ENCODE results near the gene DAB2IP.

DAB2IP gene

DNA sequence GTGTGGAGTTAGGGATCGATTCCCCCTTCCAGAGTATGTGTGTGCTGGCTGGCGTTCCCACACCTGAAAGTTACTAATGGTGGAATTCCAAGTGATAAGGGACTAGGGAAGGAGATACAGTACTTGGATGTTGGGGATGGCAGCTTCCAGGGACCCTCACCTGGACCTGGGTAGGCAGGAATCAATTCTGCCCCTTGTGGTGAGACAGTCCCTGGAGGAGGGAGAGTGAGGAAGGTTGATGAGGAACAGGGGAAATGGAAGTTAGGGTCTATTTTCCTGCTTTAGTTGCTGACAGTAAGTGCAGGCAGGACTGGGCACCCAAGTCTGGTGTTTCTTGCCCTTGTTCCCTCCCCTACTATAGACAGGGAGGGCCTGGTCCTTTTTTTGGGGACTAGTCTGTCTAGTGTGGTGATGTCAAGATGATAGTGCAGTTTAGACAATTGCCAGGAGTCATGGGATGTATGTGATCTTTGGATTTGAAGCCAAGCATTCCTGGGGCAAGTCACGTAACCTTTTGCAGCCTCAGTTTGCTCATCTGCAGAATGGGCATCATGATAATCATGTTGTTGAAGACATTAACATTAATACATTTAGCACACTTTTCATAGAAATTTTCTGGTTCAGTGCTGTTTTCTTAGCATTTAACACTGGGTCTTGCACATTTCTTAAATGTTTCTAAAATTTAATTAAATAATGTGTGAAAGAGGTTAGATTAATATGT is 51.7 kb downstream of the DAB2IP start:
- DNase-seq (ENCODE audit: low spot score): no peak

DNA sequence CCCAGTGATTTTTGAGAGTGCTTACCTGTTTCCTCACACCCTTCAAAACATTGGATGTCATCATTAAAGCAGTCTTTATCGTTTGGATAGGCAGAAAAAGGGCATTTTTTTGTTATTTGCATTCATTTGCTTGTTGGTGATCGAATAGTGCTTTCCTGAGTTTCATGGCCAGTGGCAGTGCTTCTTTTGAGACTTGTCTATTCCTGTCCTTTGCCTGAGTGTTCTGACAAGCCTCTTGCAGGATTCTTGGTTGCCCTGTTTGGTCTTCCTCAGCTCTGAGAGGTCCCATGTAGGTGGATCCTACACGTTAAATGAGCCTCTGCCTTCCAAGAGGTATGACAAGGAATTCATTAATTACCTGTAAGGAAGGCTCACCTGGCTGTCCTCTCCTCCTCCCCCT is 52.8 kb downstream of the DAB2IP start:
- no peak for DNase-seq (ENCODE audit: low spot score)

DNA sequence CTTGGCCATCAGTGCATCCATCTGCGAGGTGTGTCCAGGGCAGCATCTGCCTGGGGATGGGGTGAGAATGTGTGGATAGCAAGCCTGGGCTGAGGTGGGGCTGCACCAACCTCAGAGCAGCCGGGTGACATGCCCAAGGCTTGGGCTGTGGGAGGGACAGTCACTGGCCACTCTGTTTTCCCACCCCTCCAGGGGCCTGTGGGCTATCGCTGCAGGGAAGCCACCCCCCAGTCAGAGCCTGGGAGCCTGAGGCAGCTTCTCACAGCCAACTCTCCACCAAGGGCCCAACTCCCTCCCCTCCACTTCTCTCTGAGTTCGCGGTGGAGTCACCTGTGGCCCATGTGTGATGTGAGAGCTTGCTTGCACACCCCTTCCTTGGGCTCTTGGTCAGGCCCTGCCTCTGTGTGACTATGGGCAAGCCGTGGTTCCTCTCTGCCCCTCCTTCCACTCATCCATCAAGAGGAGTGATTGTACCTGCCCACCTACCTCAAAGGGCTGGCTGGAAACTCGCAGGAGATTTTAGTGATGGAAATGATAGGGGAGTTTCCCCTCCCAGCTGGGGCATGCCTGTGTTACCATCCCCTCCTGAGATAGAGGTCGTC is 54.8 kb downstream of the DAB2IP start:
- DNase-seq (ENCODE audit: low spot score): no peak

DNA sequence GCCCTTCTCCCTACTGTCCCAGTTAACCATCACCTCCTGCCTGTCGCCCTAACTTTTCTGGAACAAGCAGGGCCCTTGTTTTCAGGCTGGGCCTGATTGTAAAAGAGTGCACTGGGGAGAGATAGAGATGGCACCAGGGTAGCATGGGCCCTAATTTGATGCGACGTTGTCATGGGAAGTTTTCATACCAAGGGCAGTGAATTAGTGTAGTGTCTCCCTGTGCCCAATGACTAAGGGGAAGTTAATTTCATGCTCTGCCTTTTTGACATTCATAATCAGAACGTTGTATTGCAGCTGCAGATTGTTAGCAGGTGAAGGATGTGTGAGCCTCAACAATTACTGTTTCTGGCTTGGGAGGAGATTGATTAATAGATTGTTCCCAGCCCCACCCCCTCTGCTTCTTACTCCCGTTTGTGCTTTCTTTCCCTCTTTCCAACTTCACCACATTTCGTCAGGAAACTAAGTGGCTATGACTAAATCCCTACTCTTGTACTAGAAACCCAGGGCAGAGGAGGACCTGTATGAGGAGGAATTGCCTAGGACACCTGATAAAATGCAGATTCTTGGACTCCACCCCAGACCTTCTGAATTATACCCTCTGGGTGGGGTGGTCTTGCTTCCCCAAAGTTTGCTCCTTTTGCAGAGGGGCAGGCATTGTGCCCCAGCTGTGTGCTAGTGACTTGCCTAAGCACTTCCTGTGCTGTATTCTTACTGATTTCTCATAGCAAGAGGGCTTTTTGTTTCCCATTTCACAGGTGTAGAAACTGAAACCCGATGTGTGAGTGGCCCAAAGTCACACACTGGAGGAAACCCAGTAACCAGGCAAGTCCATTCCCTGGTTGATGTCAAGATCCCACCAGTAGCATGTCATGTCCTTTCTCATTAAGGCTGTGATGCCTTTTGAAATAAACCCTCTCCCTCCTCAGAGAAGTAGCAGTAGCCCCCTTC is 56.3 kb downstream of the DAB2IP start:
- DNase-seq (ENCODE audit: low spot score): no peak

DNA sequence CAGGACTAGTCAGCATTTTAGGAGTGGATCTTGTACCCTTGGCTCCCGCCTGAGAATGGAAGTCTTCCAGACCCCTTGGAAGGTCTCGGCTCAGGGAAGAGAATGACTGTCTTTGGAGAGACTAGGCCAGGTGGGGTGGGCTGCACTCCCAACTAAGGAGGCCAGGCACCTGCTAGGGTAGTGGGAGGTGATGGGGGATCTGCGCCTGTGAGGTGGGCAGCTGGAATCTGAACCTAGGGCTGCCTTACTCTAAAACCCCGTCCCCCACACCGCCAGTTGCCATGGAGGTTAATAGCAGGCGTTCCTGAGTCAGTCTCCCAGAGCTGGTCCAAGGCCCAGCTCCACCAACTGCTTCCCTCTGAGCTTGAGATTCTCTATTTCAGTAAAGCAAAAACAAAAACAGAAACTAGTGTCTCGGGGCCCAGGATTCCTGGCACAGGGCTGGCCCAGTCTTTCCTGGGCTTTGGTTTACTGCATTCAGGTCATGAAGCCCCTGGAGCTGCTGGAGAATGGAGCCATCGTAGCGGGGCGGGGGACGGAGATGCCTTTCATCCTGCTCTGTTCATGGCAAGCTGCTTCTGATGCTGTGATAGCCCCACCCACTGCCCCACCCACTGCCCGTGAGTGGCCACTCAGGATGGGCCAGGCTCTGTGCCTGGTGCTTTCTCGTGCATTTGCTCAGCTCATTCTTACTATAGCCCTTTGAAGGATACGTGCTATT is 57.5 kb downstream of the DAB2IP start:
- DNase-seq (ENCODE audit: low spot score): no peak

DNA sequence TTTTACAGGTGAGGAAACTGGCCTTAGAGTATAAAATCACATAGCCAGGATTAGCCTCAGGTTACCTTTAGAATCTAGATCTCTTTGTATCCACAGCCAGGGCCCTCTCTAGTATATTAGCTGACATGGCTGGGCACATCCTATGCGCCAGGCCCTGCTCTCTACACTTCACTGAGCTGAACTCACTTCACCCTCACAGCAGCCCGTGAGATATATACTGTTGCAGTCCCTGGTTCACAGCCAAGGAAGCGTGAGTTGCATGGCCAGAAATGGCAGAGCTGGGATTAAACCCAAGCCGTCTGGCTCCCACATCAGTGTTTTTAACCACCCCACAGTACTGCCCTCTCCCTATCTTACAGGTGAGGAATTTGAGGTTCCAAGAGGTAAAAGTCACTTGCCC is 58.4 kb downstream of the DAB2IP start:
- no peak for DNase-seq (ENCODE audit: low spot score)

DNA sequence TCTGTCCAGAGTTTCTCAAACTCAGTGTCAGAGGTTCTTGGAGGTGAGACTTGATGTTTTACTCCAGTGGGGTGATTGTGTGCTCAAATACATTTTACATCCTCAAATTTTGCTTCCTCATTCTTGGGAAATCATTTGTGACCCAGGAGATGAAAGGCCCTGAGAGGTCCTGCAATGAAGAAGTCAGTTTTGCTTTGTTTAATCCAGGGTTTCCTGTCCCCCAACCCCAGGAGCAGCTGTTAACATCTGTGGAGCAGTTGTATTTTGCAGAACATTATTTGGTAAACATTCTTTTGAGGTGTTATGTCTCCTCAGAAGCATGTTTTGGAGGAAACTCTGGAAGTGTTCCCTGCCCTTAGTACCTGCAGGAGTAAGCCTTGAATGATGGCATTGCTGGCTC is 59.8 kb downstream of the DAB2IP start:
- DNase-seq (ENCODE audit: low spot score): no peak

DNA sequence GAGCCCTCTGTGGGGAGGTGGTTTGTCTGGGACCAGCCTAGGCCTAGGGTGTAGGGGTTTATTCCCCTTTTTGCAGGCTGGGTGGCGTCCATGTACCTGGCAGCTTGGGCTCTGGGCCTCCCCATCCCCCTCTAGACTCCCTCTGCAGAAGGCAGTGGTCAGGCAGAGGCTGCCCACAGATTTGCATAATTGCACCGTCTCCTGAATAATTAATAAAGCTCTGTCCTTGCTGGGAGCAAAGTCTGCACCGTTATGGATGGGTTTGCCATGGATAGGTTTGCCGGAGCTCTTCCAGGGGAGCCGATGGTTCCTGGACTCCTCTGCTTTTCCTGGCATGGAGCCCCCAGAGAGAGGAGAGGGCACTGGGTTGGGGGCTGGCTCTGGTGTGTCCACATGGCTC is 60.4 kb downstream of the DAB2IP start:
- no peak for DNase-seq (ENCODE audit: low spot score)

DNA sequence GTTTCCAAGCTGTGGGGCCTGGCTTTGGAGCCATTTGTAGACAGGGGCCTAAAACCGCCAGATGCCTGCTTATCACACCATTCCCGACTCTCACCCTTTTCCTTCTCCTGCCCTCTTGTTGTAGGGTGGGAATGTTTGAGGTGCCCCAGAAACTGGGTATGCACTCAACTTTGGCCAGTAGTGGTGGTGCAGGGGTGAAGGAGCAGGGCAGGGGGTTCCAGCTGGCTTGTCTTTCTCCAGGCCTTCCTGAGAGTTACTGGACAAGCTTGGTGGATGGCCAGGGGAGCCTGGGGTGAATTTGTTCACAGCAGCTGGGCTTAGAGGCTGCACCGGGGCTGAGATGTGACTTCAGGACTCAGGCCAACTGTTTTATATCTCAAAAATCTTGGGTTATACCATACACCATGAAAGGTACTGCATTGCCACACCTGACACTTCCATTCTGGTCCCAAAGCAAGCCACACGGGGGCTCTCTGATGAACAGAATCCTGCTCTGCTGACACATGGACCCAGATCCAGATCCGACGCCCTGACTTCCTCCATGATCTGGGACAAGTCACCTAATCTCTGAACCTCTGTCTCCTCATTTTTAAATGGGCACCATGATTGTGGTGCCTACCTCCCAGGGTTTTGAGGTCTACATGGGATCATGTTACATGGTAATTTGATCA is 62.1 kb downstream of the DAB2IP start:
- no peak for DNase-seq (ENCODE audit: low spot score)

DNA sequence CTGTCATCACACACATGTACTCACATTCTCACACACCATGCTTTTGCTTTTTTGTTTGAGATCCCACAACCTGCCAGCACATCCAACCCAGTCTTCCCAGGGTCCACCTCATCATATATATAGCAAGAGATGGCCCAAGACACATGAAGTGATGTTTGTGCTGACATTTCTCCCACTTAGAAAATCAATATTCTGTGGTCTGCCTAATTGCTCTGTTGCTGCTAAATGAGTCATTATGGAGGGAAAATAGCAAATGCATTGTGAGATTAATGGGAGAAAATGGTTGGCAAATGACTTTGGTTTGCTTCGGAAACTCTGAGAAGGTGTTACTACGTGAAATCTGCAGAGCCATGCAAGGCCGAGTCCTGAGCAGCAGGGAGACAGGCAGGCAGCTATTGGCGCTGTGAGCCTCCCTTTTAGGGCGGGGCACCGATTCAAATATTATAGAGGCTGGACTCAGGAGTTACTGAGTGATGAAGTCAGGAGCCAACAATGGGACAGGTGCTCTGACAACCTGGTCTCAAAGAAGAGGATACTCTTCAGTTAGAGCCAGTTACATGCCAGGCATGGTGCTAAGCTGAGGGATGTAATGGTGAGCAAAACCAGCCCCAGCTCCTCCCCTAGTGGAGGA is 62.8 kb downstream of the DAB2IP start:
- DNase-seq (ENCODE audit: low spot score): no peak

DNA sequence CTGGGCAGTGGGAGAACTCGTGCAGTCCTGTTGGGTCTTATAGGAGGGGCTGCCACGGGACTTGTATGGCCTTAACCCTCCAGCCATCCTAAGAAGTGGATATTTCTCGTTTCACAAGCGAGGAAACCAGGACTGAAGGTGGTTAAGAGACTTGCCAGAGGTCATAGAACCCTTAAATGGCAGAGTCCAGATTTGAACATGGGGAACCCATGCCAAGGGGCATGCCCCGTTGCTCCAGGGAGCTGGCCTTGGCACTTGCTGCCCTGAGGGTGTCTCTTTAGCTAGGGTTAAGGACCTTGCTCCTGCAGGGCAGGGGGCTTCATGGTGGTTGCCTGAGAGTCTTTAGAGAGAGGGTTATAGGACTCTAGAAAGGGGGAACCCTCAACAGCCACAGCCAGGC is 63.4 kb downstream of the DAB2IP start:
- DNase-seq (ENCODE audit: low spot score): no peak

DNA sequence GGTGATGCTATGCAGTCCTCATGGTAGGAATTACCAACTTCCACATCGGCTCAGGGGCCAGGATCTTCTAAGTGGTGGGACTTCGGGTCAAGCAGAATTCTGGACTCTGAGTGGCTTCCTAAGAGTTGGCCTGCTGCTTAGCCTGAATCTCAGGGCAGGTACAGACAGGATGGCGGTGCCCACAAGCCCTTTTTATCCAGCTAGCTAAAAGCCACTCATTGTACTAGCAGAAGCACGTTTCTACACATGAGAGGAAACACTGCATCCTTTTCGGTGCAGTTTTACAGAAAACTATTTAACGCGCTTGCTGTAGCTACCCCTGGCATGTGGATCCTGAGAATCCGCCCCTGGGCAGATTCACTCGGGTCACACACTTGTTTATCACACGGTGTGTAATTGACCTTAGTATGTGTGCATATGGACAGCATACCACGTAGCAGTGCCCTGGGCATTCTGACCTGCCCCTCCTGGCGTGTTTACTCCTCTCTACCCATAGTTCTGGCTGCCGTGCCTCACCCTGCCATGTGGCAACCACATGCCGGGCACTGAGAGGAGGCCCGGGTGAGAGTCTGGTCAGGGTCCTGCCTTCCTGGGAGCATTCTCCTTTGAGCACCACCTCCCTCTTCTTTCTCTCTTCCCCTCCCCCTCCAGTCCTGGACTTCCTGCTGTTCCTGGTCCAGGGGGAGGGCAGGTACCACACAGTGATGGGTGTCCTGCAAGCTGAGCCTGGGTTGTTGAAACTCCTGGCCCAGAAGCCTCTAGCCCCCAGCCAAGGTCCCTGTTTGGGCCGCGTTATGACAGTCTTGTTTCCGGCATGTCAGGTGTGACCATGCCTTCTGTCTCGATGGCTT is 65.9 kb downstream of the DAB2IP start:
- DNase-seq (ENCODE audit: low spot score): no peak

DNA sequence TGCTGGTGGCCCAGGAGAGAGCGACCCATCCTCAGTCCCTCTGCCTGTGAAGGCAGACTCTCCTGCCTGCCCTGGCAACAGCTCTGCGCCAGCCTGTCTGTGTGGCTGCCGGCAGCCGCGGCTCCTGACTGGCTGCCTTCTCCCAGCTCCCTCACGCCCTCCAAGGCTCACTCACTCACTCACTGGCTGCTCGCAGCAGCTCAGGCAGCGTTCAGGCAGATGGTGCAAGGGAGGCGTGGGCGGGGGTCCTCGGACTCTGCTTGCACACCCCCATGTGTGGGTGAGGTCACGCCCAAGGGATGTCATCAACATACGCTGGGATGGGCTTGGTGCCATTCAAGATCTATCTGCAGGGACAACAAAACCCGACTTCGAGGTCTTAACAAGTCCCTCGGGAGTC is 66.7 kb downstream of the DAB2IP start:
- DNase-seq (ENCODE audit: low spot score): no peak

DNA sequence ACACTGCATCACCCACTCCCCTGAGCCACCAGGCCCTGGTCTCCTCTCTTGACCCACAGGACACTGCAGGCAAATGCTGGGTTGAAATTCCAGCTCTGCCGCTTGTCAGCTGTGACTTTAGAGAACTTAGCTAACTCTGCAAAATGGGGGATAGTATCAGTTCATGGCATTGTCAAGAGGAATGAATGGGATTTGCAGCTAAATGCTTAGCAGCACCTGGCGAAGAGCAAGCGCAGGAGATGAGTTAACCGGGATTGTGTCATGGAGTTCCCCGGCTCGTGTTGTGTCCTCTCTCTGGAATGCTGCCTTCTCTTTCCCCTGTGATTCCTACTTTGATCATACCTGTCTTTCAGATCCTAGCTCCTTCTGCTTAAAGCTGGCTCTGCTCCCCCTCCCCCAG is 67.1 kb downstream of the DAB2IP start:
- DNase-seq (ENCODE audit: low spot score): no peak

DNA sequence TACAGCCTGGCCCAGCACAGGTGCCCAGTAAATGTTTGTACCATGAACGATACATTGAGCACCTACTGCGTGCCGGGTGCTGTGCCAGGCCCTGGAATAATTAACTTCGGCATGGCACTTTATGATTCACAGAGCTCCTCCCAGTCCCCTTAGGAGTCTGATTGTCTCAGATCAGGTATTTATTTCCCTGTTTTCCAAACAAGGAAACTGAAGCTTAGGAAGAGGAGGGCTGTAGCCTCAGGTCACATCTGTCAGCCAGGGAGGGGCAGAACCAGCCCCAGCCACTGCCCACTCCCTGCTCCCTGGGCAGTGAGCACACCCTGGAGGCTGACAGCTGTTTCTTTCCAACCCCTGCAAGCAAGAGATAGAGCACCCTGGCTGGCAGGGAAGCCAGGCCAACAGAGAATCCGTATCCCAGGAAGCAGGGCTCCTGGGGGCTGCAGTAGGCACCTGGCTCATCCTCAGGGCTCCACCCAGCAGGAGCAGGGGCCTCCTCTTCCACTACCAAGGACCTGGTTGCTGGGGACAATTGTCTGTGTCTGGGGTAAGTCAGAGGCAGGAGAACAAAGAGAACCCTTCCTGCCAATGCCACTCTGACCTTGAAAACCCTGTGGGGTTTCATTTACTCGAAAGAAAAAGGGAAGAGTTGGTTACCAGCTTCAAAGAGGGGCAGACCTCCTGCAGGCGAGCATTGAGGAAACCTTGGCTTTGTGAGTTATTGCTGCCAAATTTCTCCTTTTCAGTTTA is 69.0 kb downstream of the DAB2IP start:
- DNase-seq (ENCODE audit: low spot score): no peak

DNA sequence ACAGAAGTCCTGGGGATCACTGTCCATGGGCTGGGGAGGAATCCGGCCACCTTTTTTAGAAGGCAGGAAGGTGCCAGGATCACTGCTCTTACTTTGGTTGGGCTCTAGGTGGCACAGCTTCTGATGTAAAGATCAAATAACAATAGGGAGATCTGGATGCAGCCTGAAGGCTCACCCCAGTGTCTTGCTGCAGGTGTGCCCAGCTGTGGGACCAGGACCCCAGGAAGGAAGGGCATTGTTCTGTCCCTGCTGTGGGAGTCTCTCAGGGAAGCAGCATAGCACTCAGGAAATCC is 69.6 kb downstream of the DAB2IP start:
- no peak for DNase-seq (ENCODE audit: low spot score)

DNA sequence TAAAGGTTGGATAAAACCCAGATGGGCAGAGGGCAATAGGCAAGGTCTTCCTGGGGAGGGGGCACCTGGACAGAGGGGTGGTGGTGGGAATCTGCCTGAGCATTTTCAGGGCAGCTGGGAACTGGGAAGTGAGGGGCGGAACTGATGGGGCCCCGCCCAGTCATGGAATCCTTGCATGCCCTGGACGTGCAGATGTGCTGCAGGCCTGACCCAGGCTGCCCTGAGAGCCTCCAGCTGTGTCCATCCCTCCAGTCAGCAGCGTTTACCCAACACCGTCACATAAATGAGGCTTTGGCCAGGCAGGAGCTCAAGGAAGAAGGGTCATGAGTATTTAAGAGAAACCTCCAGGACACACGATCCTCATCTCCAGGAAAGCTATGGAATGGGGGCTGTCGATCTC is 70.3 kb downstream of the DAB2IP start:
- no peak for DNase-seq (ENCODE audit: low spot score)

DNA sequence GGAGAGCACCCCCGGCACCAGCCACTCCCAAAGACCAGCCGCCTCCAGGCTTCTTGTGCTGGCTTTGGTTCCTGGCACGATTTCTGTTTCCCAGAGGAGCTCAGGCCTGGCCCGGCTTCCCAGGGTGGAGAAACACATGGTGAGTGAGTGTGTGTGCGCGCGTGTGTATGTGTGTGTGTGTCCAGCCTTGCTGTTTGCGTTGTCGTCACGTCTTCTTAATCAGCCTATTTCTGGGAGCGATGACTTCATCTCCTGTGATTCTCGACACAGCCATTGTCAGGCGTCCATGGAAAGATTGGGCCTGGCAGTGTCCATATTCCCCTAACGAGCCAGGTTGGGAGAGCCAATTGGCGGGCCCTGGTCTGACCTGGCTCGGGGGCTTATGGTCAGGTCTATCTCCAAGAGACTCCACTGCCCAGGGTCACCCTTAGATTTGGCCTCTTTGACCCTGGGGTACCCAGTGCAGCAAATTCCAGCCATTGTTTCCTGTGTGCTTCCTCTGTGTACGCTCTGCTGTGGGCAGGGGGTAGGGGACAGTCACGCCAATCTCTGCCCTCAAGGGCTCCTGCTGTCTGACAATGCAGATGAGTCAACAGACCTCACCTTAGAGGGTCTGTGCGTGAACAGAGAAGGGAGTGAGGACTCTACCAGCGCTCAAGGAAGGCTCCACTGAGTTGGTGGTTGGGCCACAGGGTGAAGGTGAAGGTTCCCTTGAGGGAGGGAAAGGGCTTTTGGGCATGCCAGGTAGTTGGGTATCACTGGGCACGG is 73.8 kb downstream of the DAB2IP start:
- DNase-seq (ENCODE audit: low spot score): peak; percentile 97

Measured in kidney capillary endothelial cell (primary cell).